Erythroblast (primary cell): Measurements from ENCODE around the gene CCDC106.

ENCODE experiments used
- GATA1 ChIP-seq: IDR thresholded peaks from 2 replicates; pipeline ENCODE4 v1.6.1; 2011; ENCODE audit warnings: low read depth, mild to moderate bottlenecking, control low read depth, low read length, moderate library complexity
- POLR2A ChIP-seq: IDR thresholded peaks from 2 replicates; pipeline ENCODE4 v1.6.1; 2011; ENCODE audit warnings: mild to moderate bottlenecking, low read length

GRCh38 chr19:55659822-55660221 is 11.8 kb downstream of the CCDC106 start:
- TF ChIP-seq POLR2A (no peak), GATA1 (no peak)
